ENCODE data around the gene LAMB4. TPM values are rescaled to one million over a fixed set of nuclear protein-coding genes. Genes with fewer than 3 reads are reported as not detected.

LAMB4 gene
- polyA plus RNA-seq, 2 donors = 3.5 to 4.9 TPM

Other genes with a start within 250 kb of the LAMB4 start
- gene DLD, start 239.2 kb downstream of the LAMB4 start, polyA plus RNA-seq = 10 to 100 TPM in 1 of 2 donors, 1 to 10 TPM in 1; 9.3 to 74.6 TPM
- gene LAMB1, start 127.2 kb downstream of the LAMB4 start, polyA plus RNA-seq = 10 to 100 TPM; 25.2 to 27.5 TPM

All from esophagus (tissue), 2 donors.